Measurements from ENCODE around the gene ZNF608. TPM values are rescaled to one million over a fixed set of nuclear protein-coding genes. Genes with fewer than 3 reads are reported as not detected.
A peak's percentile ranks its signal among the peaks of the same experiment; 100 is the strongest.

Gene ZNF608
- total RNA-seq, 2 donors from 2014 or later, result 138 to 140 TPM

DNA sequence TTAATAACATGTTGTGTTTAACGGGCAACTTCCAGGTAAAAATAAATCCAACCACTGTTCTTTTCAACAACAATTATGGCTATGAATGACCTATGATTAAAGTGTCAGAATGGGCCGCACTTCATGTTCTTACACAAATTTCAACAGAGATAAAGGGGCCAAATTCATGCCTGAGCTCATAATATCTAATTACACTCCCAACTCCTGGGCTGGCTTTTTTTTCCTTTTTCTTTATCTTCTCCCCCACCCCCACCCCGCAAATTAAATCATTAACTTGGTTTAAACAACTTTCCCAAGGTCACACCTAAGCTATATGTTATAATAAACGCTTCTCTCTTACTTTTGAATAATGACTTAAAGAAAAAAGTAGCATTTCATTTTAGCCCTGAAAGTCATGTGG, 25.8 kb downstream of the ZNF608 start:
- H3K27ac Mint-ChIP-seq, result no peak overlapping the region
- TF ChIP-seq, protein P1, sequence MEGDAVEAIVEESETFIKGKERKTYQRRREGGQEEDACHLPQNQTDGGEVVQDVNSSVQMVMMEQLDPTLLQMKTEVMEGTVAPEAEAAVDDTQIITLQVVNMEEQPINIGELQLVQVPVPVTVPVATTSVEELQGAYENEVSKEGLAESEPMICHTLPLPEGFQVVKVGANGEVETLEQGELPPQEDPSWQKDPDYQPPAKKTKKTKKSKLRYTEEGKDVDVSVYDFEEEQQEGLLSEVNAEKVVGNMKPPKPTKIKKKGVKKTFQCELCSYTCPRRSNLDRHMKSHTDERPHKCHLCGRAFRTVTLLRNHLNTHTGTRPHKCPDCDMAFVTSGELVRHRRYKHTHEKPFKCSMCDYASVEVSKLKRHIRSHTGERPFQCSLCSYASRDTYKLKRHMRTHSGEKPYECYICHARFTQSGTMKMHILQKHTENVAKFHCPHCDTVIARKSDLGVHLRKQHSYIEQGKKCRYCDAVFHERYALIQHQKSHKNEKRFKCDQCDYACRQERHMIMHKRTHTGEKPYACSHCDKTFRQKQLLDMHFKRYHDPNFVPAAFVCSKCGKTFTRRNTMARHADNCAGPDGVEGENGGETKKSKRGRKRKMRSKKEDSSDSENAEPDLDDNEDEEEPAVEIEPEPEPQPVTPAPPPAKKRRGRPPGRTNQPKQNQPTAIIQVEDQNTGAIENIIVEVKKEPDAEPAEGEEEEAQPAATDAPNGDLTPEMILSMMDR (conservative IDR thresholded peaks at IDR 0.05), result no peak
- no peaks in the 10 kb centered on the region for H3K9me3 Mint-ChIP-seq
- H3K4me1 Mint-ChIP-seq, result peaks cover 33% of the 10 kb centered on the region
- Histone ChIP-seq H3K9ac (ENCODE audit: extremely low read depth, low read length, poor library complexity, severe bottlenecking) (no peak overlapping the region), H3K4me1 (ENCODE audit: control insufficient read depth, insufficient read depth, low read length) (peaks cover 23% of the 10 kb centered on the region), H3K27ac (ENCODE audit: low read depth, low read length) (no peak overlapping the region), H3K27me3 (ENCODE audit: control insufficient read depth, insufficient read depth, low read length, poor library complexity, severe bottlenecking) (no peaks in the 10 kb centered on the region), H3K9me3 (ENCODE audit: control insufficient read depth, low read length) (no peaks in the 10 kb centered on the region), H3K4me3 (ENCODE audit: low read length) (no peak overlapping the region), H3K36me3 (ENCODE audit: control insufficient read depth, insufficient read depth, low read length) (peaks cover 25% of the 10 kb centered on the region)
- 87 to 92% methylated on average over 2 to 4 of the region's 4 CpGs for WGBS, 2 experiments (ENCODE audit: insufficient coverage in 1 of 2, insufficient read length in 1 of 2)
- H3K27me3 Mint-ChIP-seq (ENCODE audit: insufficient read depth), result no peaks in the 10 kb centered on the region
- H3K36me3 Mint-ChIP-seq (ENCODE audit: low read depth), result peaks cover 17% of the 10 kb centered on the region
- no peak overlapping the region for H3K4me3 Mint-ChIP-seq
- no peak for DNase-seq

DNA sequence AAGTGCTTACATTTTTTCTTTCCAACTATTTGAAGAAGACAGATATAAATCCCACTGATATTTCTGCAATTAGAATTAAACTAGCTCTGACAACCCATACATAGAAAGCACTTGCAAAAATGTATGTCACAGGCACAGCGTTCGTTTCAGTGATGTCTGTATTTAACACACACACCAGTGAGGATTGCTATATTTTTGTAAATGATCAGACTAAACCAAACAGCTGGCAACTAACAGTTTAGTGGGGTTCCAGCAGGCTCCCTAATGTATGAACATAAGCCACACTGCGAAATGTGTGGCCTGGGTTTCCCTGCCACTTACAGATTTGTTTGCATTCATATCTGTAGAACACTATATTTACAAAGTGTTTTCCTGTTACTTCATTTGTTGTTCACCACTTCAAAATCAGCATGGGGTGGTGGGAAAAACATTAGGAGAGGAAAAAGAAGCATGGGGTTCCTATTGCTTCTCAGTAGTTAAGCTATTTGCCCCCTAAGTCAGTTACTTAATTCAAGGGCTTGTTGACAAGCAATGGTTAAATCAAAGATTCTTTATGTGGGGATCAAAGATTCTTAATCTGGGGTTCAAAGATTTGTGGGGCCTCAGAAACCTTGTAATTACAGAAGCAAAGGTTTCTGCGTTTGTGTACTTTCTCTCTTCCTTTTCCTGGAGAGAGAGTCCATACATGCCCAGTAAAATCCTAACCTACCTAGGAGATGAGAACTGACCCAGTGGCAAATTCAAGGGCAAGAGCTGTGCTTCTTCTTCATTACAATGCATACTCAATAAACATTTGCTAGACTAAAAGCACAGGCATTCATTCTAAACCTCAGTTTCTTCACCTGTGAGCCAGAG, 27.1 kb downstream of the ZNF608 start:
- H3K36me3 ChIP-seq (ENCODE audit: control insufficient read depth, insufficient read depth, low read length), result peaks cover 22% of the 10 kb centered on the region
- WGBS, 2 experiments (ENCODE audit: insufficient coverage in 1 of 2, insufficient read length in 1 of 2), result 75 to 87% methylated on average over 4 of the region's 4 CpGs
- H3K36me3 Mint-ChIP-seq (ENCODE audit: low read depth), result peaks cover 18% of the 10 kb centered on the region
- no peak overlapping the region for H3K4me3 Mint-ChIP-seq
- no peak overlapping the region for H3K4me3 ChIP-seq (ENCODE audit: low read length)
- peaks cover 23% of the 10 kb centered on the region for H3K4me1 ChIP-seq (ENCODE audit: control insufficient read depth, insufficient read depth, low read length)
- H3K4me1 Mint-ChIP-seq, result peaks cover 31% of the 10 kb centered on the region
- H3K9me3 ChIP-seq (ENCODE audit: control insufficient read depth, low read length), result no peaks in the 10 kb centered on the region
- no peaks in the 10 kb centered on the region for H3K9me3 Mint-ChIP-seq
- no peak overlapping the region for H3K9ac ChIP-seq (ENCODE audit: extremely low read depth, low read length, poor library complexity, severe bottlenecking)
- peak overlapping the region; percentile 35 for H3K27ac Mint-ChIP-seq
- no peaks in the 10 kb centered on the region for H3K27me3 ChIP-seq (ENCODE audit: control insufficient read depth, insufficient read depth, low read length, poor library complexity, severe bottlenecking)
- TF ChIP-seq, protein P1 (conservative IDR thresholded peaks at IDR 0.05), result no peak
- no peak overlapping the region for H3K27ac ChIP-seq (ENCODE audit: low read depth, low read length)
- H3K27me3 Mint-ChIP-seq (ENCODE audit: insufficient read depth), result no peaks in the 10 kb centered on the region
- DNase-seq, result peak; percentile 35

DNA sequence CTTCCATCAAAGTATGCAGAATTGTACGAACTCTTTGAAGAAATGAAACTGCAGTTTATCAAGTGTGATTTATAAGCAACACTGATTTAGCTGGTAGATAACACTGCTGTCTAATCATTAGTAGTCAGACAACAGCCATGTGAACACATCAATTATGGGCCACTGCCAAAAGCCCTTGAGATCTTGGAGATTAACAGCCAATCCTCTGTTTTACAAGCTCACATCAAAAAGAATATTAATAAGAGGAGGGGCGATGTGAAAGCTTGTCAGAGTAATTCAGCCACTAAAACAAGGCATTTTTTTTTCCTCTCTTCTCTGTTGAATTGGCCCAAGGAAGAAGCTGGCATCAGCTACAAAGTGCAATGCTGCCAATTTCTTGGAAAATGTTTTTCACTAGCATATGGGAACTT, 28.1 kb downstream of the ZNF608 start:
- no peak overlapping the region for H3K4me3 ChIP-seq (ENCODE audit: low read length)
- peaks cover 20% of the 10 kb centered on the region for H3K36me3 ChIP-seq (ENCODE audit: control insufficient read depth, insufficient read depth, low read length)
- H3K9me3 ChIP-seq (ENCODE audit: control insufficient read depth, low read length), result no peaks in the 10 kb centered on the region
- Mint-ChIP-seq H3K9me3 (no peaks in the 10 kb centered on the region), H3K27ac (no peak overlapping the region), H3K36me3 (ENCODE audit: low read depth) (peaks cover 19% of the 10 kb centered on the region), H3K4me1 (peaks cover 41% of the 10 kb centered on the region), H3K27me3 (ENCODE audit: insufficient read depth) (no peaks in the 10 kb centered on the region), H3K4me3 (no peak overlapping the region)
- WGBS, 2 experiments (ENCODE audit: insufficient coverage in 1 of 2, insufficient read length in 1 of 2), result 95 to 100% methylated on average over 2 of the region's 2 CpGs
- TF ChIP-seq, protein P1 (conservative IDR thresholded peaks at IDR 0.05), result no peak
- H3K4me1 ChIP-seq (ENCODE audit: control insufficient read depth, insufficient read depth, low read length), result peaks cover 28% of the 10 kb centered on the region
- no peak overlapping the region for H3K9ac ChIP-seq (ENCODE audit: extremely low read depth, low read length, poor library complexity, severe bottlenecking)
- no peak overlapping the region for H3K27ac ChIP-seq (ENCODE audit: low read depth, low read length)
- H3K27me3 ChIP-seq (ENCODE audit: control insufficient read depth, insufficient read depth, low read length, poor library complexity, severe bottlenecking), result no peaks in the 10 kb centered on the region
- DNase-seq, result peak; percentile 13
